DOHH2 (cell line): ENCODE measurements around the gene PRKN.

Experiments used
- CTCF ChIP-seq: fragments of 200-600 bp; sonication (generic); IDR thresholded peaks from one replicate; pipeline ENCODE4 v1.5.1; 2014; ENCODE audit warnings: antibody characterized with exemption, mild to moderate bottlenecking, low read depth, low read length; ENCODE audit not compliant: poor library complexity, severe bottlenecking
- EZH2phosphoT487 ChIP-seq: fragments of 200-600 bp; sonication (generic); IDR thresholded peaks from 2 replicates; pipeline ENCODE4 v1.6.1; 2017; ENCODE audit warnings: borderline replicate concordance, mild to moderate bottlenecking, antibody characterized with exemption, low read length, moderate library complexity, mixed read lengths

GRCh38 chr6:161373905-161374451 lies 1353.6 kb downstream of the PRKN start:
- peak; percentile 98 for TF ChIP-seq CTCF
- TF ChIP-seq EZH2phosphoT487: no peak
